ENCODE data around the gene MTHFD1L. TPM values are rescaled to one million over a fixed set of nuclear protein-coding genes. Genes with fewer than 3 reads are reported as not detected.
"Not testable (repeated sequence)": the region's sequence is repeated elsewhere in the genome, so short reads cannot be mapped to it uniquely, and the experiment has no call there.

MTHFD1L gene
- total RNA-seq, 1 donor from 2014 or later, result 32.5 TPM

DNA sequence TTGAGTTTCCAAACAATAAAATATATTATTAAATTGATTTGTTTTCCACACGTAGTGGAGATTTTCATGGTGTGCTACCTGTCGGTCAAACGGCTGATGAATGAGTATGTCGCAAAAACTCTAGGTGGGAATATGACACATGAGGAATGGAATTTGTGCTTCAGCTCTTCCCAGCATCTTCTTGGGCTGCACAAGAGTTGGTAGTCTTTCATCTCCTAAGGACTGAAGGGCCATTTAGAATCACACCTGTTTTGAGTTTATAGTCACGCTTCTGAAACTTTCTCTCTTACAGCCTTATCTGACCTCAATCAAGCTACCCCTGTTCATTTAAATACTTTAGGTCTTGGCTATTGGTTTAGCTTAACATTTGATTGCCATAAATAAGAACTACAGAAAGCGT is 216.6 kb downstream of the MTHFD1L start:
- Mint-ChIP-seq H3K27me3 (ENCODE audit: insufficient read depth, low read depth) (no peaks in the 10 kb centered on the region), H3K4me1 (peaks cover 12% of the 10 kb centered on the region), H3K36me3 (peaks cover 10% of the 10 kb centered on the region), H3K27ac (no peak overlapping the region), H3K9me3 (peaks cover 13% of the 10 kb centered on the region), H3K4me3 (no peak overlapping the region)
- no peaks in the 10 kb centered on the region for H3K27me3 ChIP-seq
- H3F3A ChIP-seq (ENCODE audit: low read depth), result no peaks in the 10 kb centered on the region
- H3K9ac ChIP-seq, result no peak overlapping the region
- no peak for DNase-seq (ENCODE audit: low spot score)
- no peaks in the 10 kb centered on the region for H3K36me3 ChIP-seq
- H3K79me2 ChIP-seq (ENCODE audit: low read depth), result no peaks in the 10 kb centered on the region
- TF ChIP-seq CTCF (IDR thresholded peaks at IDR 0.05) (no peak), EZH2phosphoT487 (IDR thresholded peaks at IDR 0.05) (no peak), EZH2 (IDR thresholded peaks at IDR 0.05) (no peak)
- no peak overlapping the region for H3K27ac ChIP-seq
- H3K4me3 ChIP-seq, result no peak overlapping the region
- H3K4me2 ChIP-seq, result no peak overlapping the region
- no peak overlapping the region for H2AFZ ChIP-seq (replicated peaks)
- H3K9me3 ChIP-seq (ENCODE audit: low read depth), result no peaks in the 10 kb centered on the region
- H4K20me1 ChIP-seq (ENCODE audit: low read depth), result no peaks in the 10 kb centered on the region
- no peaks in the 10 kb centered on the region for H3K4me1 ChIP-seq

DNA sequence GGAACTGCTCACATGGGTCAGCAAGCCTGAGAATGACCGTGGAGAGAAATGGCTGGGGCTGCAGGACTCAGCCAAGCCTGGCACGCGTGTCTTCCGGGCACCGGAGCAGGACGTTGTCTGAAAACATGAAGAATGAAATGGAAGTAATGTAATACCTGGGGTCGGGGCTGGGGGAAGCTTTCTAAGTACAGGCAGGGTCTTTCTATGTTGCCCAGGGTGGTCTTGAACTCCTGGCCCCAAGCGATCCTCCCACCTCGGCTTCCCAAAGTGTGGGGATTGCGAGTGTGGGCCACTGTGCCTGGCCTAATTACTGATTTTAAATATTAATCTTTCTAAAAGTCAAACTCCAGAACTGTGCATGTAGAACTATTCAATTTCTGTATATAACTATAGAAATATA is 218.8 kb downstream of the MTHFD1L start:
- H3K27ac Mint-ChIP-seq, result no peak overlapping the region
- H3K27me3 Mint-ChIP-seq (ENCODE audit: insufficient read depth, low read depth), result no peaks in the 10 kb centered on the region
- H2AFZ ChIP-seq (replicated peaks), result no peak overlapping the region
- TF ChIP-seq EZH2phosphoT487 (IDR thresholded peaks at IDR 0.05) (no peak), EZH2 (IDR thresholded peaks at IDR 0.05) (no peak), CTCF (IDR thresholded peaks at IDR 0.05) (no peak)
- H3K4me3 Mint-ChIP-seq, result no peak overlapping the region
- H3K4me3 ChIP-seq, result no peak overlapping the region
- peaks cover 2% of the 10 kb centered on the region for H3K36me3 Mint-ChIP-seq
- H3K36me3 ChIP-seq, result no peaks in the 10 kb centered on the region
- H3K4me1 Mint-ChIP-seq, result peaks cover 28% of the 10 kb centered on the region
- no peaks in the 10 kb centered on the region for H3K9me3 ChIP-seq (ENCODE audit: low read depth)
- H3K79me2 ChIP-seq (ENCODE audit: low read depth), result no peaks in the 10 kb centered on the region
- DNase-seq (ENCODE audit: low spot score), result no peak
- H3K4me1 ChIP-seq, result peaks cover 7% of the 10 kb centered on the region
- no peak overlapping the region for H3K4me2 ChIP-seq
- no peaks in the 10 kb centered on the region for H4K20me1 ChIP-seq (ENCODE audit: low read depth)
- no peaks in the 10 kb centered on the region for H3K9me3 Mint-ChIP-seq
- no peak overlapping the region for H3K9ac ChIP-seq
- no peaks in the 10 kb centered on the region for H3F3A ChIP-seq (ENCODE audit: low read depth)
- no peaks in the 10 kb centered on the region for H3K27me3 ChIP-seq
- no peak overlapping the region for H3K27ac ChIP-seq

GRCh38 chr6:151087055-151087454 is 221.6 kb downstream of the MTHFD1L start:
- not testable (repeated sequence) for H3K9me3 ChIP-seq (ENCODE audit: low read depth); H3K36me3 Mint-ChIP-seq; H4K20me1 ChIP-seq (ENCODE audit: low read depth); H3K27me3 Mint-ChIP-seq (ENCODE audit: insufficient read depth, low read depth); H3K79me2 ChIP-seq (ENCODE audit: low read depth); H3F3A ChIP-seq (ENCODE audit: low read depth); H3K36me3 ChIP-seq; H3K4me3 ChIP-seq; H3K4me3 Mint-ChIP-seq; H3K27ac Mint-ChIP-seq; DNase-seq (ENCODE audit: low spot score); H3K9ac ChIP-seq; H3K27ac ChIP-seq; H2AFZ ChIP-seq (replicated peaks); H3K9me3 Mint-ChIP-seq; H3K4me2 ChIP-seq; H3K27me3 ChIP-seq
- peaks cover 31% of the 10 kb centered on the region for H3K4me1 Mint-ChIP-seq
- peaks cover 15% of the 10 kb centered on the region for H3K4me1 ChIP-seq

DNA sequence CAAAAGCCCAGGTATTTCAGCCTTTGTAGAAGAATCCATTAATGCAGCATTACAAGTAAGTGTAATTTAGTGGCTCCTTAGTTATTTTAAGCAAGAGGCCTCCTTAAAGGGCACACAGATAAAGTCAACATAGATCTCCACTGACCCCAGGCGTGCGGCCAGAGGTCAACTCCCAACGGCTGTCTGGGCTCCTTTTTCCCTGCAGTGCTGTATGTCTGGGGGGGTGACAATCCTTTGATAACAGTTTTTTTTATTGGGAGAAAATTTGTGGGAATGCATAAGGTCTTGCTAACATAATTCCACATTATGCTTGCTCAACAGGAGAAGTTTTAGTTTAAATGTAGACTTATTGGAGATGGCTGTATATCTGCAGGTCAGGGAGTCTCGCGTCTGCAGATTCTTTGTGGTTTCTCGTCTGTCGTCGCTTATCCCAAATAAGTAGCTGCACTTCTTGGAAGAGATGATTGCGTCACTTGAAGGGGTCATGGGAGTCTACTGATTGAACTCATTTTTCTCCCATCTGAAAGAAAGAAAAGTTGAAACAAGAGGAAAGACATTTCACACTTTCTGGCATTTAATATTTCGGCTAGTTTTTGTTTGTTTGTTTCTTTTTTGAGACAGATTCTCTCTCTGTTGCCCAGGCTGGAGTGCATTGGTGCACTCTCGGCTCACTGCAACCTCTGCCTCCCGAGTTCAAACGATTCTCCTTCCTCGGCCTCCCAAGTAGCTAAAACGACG is 222.5 kb downstream of the MTHFD1L start:
- no peaks in the 10 kb centered on the region for H3F3A ChIP-seq (ENCODE audit: low read depth)
- H3K4me1 ChIP-seq, result peaks cover 15% of the 10 kb centered on the region
- H3K27me3 Mint-ChIP-seq (ENCODE audit: insufficient read depth, low read depth), result no peaks in the 10 kb centered on the region
- H3K9ac ChIP-seq, result no peak overlapping the region
- H3K36me3 Mint-ChIP-seq, result peaks cover 16% of the 10 kb centered on the region
- no peaks in the 10 kb centered on the region for H3K9me3 Mint-ChIP-seq
- H3K4me1 Mint-ChIP-seq, result peaks cover 29% of the 10 kb centered on the region
- H3K79me2 ChIP-seq (ENCODE audit: low read depth), result no peaks in the 10 kb centered on the region
- H3K4me3 ChIP-seq, result no peak overlapping the region
- H2AFZ ChIP-seq (replicated peaks), result no peak overlapping the region
- H4K20me1 ChIP-seq (ENCODE audit: low read depth), result no peaks in the 10 kb centered on the region
- no peak overlapping the region for H3K27ac ChIP-seq
- no peaks in the 10 kb centered on the region for H3K36me3 ChIP-seq
- H3K9me3 ChIP-seq (ENCODE audit: low read depth), result no peaks in the 10 kb centered on the region
- H3K27me3 ChIP-seq, result no peaks in the 10 kb centered on the region
- no peak for DNase-seq (ENCODE audit: low spot score)
- no peak overlapping the region for H3K4me2 ChIP-seq
- H3K4me3 Mint-ChIP-seq, result no peak overlapping the region
- TF ChIP-seq EZH2 (IDR thresholded peaks at IDR 0.05), result no peak
- TF ChIP-seq CTCF (IDR thresholded peaks at IDR 0.05), result no peak
- H3K27ac Mint-ChIP-seq, result peak overlapping the region; percentile 96
